Measurements from ENCODE around the gene FBL.

FBL gene

GRCh38 chr19:39865186-39865585, 19.0 kb upstream of the FBL start:
- TF ChIP-seq CTCF (IDR thresholded peaks at IDR 0.05; ENCODE audit: low read length, missing control alignments): no peak
- DNase-seq (ENCODE audit: low read depth): no peak
- no peak overlapping the region for H3K4me3 ChIP-seq (replicated peaks; ENCODE audit: low read depth, low read length)

GRCh38 chr19:39864118-39864517, 17.9 kb upstream of the FBL start:
- TF ChIP-seq CTCF (IDR thresholded peaks at IDR 0.05; ENCODE audit: low read length, missing control alignments): no peak
- H3K4me3 ChIP-seq (replicated peaks; ENCODE audit: low read depth, low read length): no peak overlapping the region
- no peak for DNase-seq (ENCODE audit: low read depth)

GRCh38 chr19:39858541-39858940, 12.4 kb upstream of the FBL start:
- TF ChIP-seq CTCF (IDR thresholded peaks at IDR 0.05; ENCODE audit: low read length, missing control alignments): no peak
- H3K4me3 ChIP-seq (replicated peaks; ENCODE audit: low read depth, low read length): no peak overlapping the region
- no peak for DNase-seq (ENCODE audit: low read depth)

GRCh38 chr19:39852882-39853281, 6.7 kb upstream of the FBL start:
- no peak for TF ChIP-seq CTCF (IDR thresholded peaks at IDR 0.05; ENCODE audit: low read length, missing control alignments)
- DNase-seq (ENCODE audit: low read depth): no peak
- H3K4me3 ChIP-seq (replicated peaks; ENCODE audit: low read depth, low read length): no peak overlapping the region

GRCh38 chr19:39850892-39851291, 4.7 kb upstream of the FBL start:
- DNase-seq (ENCODE audit: low read depth): no peak
- no peak for TF ChIP-seq CTCF (IDR thresholded peaks at IDR 0.05; ENCODE audit: low read length, missing control alignments)
- no peak overlapping the region for H3K4me3 ChIP-seq (replicated peaks; ENCODE audit: low read depth, low read length)

- no peak for TF ChIP-seq CTCF (IDR thresholded peaks at IDR 0.05; ENCODE audit: low read length, missing control alignments)
- DNase-seq (ENCODE audit: low read depth): no peak
- H3K4me3 ChIP-seq (replicated peaks; ENCODE audit: low read depth, low read length): no peak overlapping the region
Observed at GRCh38 chr19:39848392-39848791, 2.2 kb upstream of the FBL start.

- no peak for TF ChIP-seq CTCF (IDR thresholded peaks at IDR 0.05; ENCODE audit: low read length, missing control alignments)
- DNase-seq (ENCODE audit: low read depth): no peak
- H3K4me3 ChIP-seq (replicated peaks; ENCODE audit: low read depth, low read length): no peak overlapping the region
Observed at GRCh38 chr19:39847525-39847924, 1.3 kb upstream of the FBL start.

All from fibroblast of pulmonary artery (primary cell).